Suprapubic skin (tissue), 4 donors: ENCODE data around the gene RARB.

Experiments
- POLR2A ChIP-seq, 2 donors: fragments of 450-650 bp; IDR thresholded peaks; one replicate each; pipeline ENCODE4 v1.6.1; 2017; ENCODE audit warnings: antibody characterized with exemption in 2 of 2, mild to moderate bottlenecking in 2 of 2, moderate library complexity in 2 of 2
- POLR2AphosphoS5 ChIP-seq, 3 donors: sonication (generic); formaldehyde crosslinking; IDR thresholded peaks; one replicate each; pipeline ENCODE4 v1.6.1; 2017; ENCODE audit warnings: antibody characterized with exemption in 3 of 3
- TF ChIP-seq, protein P1 (sequence below), 2 donors: fragments of 200-600 bp in 1 of 2; fragments of 450-650 bp in 1 of 2; sonication (generic) in 1 of 2; IDR thresholded peaks; one replicate each; pipeline ENCODE4 v1.5.1; 2016 to 2019; ENCODE audit warnings: antibody characterized with exemption in 2 of 2, mild to moderate bottlenecking in 1 of 2, moderate library complexity in 1 of 2

DNA sequence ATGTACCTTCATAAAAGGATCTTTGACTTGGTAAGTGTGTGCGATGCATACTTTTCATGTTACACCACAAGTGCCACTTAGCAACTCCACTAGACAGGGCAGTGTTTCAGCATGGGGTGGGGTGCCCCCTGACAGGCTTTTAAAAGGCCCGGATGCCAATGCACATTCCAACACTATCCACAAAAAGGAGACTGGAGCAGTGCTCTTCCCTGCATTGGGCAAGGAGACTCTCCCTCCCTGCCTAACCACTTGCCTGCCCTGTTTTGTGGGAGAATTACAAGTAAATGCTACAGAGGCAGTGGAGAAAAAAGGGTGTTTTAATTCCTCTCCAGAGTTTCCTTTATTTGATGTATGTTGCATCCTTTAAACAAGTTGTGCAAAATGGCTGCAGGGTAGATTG is 1.7 kb upstream of the RARB start:
- TF ChIP-seq, protein P1, sequence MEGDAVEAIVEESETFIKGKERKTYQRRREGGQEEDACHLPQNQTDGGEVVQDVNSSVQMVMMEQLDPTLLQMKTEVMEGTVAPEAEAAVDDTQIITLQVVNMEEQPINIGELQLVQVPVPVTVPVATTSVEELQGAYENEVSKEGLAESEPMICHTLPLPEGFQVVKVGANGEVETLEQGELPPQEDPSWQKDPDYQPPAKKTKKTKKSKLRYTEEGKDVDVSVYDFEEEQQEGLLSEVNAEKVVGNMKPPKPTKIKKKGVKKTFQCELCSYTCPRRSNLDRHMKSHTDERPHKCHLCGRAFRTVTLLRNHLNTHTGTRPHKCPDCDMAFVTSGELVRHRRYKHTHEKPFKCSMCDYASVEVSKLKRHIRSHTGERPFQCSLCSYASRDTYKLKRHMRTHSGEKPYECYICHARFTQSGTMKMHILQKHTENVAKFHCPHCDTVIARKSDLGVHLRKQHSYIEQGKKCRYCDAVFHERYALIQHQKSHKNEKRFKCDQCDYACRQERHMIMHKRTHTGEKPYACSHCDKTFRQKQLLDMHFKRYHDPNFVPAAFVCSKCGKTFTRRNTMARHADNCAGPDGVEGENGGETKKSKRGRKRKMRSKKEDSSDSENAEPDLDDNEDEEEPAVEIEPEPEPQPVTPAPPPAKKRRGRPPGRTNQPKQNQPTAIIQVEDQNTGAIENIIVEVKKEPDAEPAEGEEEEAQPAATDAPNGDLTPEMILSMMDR (IDR thresholded peaks at IDR 0.05): no peak
- TF ChIP-seq POLR2AphosphoS5 (IDR thresholded peaks at IDR 0.05) (no peak), POLR2A (IDR thresholded peaks at IDR 0.05) (no peak)
